Measurements from ENCODE around the gene IGSF21.

The IGSF21 gene

GRCh38 chr1:18305182-18305795 is 197.7 kb downstream of the IGSF21 start:
- DNase-seq: no peak

- no peak for DNase-seq
Measured at GRCh38 chr1:18307329-18307898, 199.8 kb downstream of the IGSF21 start.

- DNase-seq: no peak
Measured at GRCh38 chr1:18309552-18310155, 202.1 kb downstream of the IGSF21 start.

GRCh38 chr1:18312961-18313360 is 205.4 kb downstream of the IGSF21 start:
- DNase-seq: no peak

GRCh38 chr1:18313523-18313922 is 205.9 kb downstream of the IGSF21 start:
- DNase-seq: no peak

GRCh38 chr1:18314399-18314798 is 206.8 kb downstream of the IGSF21 start:
- no peak for DNase-seq

GRCh38 chr1:18315449-18315848 is 207.9 kb downstream of the IGSF21 start:
- DNase-seq: no peak

- no peak for DNase-seq
Measured at GRCh38 chr1:18316764-18317163, 209.2 kb downstream of the IGSF21 start.

GRCh38 chr1:18319099-18319498 is 211.5 kb downstream of the IGSF21 start:
- no peak for DNase-seq

GRCh38 chr1:18320051-18320450 is 212.5 kb downstream of the IGSF21 start:
- no peak for DNase-seq

- DNase-seq: no peak
Measured at GRCh38 chr1:18322368-18323032, 214.9 kb downstream of the IGSF21 start.

- DNase-seq: no peak
Measured at GRCh38 chr1:18323259-18323658, 215.7 kb downstream of the IGSF21 start.

GRCh38 chr1:18324246-18324645 is 216.6 kb downstream of the IGSF21 start:
- DNase-seq: no peak

GRCh38 chr1:18325136-18325535 is 217.5 kb downstream of the IGSF21 start:
- DNase-seq: no peak

- DNase-seq: no peak
Measured at GRCh38 chr1:18326211-18326897, 218.8 kb downstream of the IGSF21 start.

GRCh38 chr1:18327650-18328049 is 220.1 kb downstream of the IGSF21 start:
- DNase-seq: no peak

- DNase-seq: no peak
Measured at GRCh38 chr1:18328803-18329202, 221.2 kb downstream of the IGSF21 start.

GRCh38 chr1:18329469-18330253 is 222.1 kb downstream of the IGSF21 start:
- no peak for DNase-seq

- DNase-seq: no peak
Measured at GRCh38 chr1:18332576-18332975, 225.0 kb downstream of the IGSF21 start.

GRCh38 chr1:18333220-18333619 is 225.6 kb downstream of the IGSF21 start:
- DNase-seq: no peak

GRCh38 chr1:18336801-18337200 is 229.2 kb downstream of the IGSF21 start:
- no peak for DNase-seq

- DNase-seq: no peak
Measured at GRCh38 chr1:18337757-18338156, 230.2 kb downstream of the IGSF21 start.

- DNase-seq: no peak
Measured at GRCh38 chr1:18339161-18339560, 231.6 kb downstream of the IGSF21 start.
